HEK293 (cell line): ENCODE data around the gene ACACB.

Source experiments
- GFI1B ChIP-seq: fragments of 450-650 bp; formaldehyde crosslinking; IDR thresholded peaks from 2 replicates; pipeline ENCODE4 v1.5.1; 2016; ENCODE audit warnings: missing biosample characterization, missing genetic modification characterization
- GLIS2 ChIP-seq: fragments of 450-650 bp; formaldehyde crosslinking; IDR thresholded peaks from 2 replicates; pipeline ENCODE4 v1.5.1; 2016; ENCODE audit warnings: missing biosample characterization, missing genetic modification characterization
- HOXA7 ChIP-seq: sonication (generic); formaldehyde crosslinking; IDR thresholded peaks from 2 replicates; pipeline ENCODE4 v1.8.1; 2022; ENCODE audit warnings: missing genetic modification reagents, borderline replicate concordance
- PRDM2 ChIP-seq: fragments of 450-650 bp; formaldehyde crosslinking; IDR thresholded peaks from 2 replicates; pipeline ENCODE4 v1.5.1; 2016; ENCODE audit warnings: missing biosample characterization, missing genetic modification characterization, borderline replicate concordance
- REST ChIP-seq: fragments of 450-650 bp; formaldehyde crosslinking; IDR thresholded peaks from 2 replicates; pipeline ENCODE4 v1.5.1; 2016; ENCODE audit warnings: missing biosample characterization, missing genetic modification characterization
- SETDB1 ChIP-seq: IDR thresholded peaks from one replicate; pipeline ENCODE4 v1.6.1; 2017; ENCODE audit warnings: mild to moderate bottlenecking, low read length, moderate library complexity, mixed read lengths; ENCODE audit not compliant: insufficient read length
- SP3 ChIP-seq: fragments of 450-650 bp; formaldehyde crosslinking; IDR thresholded peaks from 2 replicates; pipeline ENCODE4 v1.5.1; 2016; ENCODE audit warnings: missing biosample characterization, missing genetic modification characterization
- ZFP69B ChIP-seq: fragments of 450-650 bp; formaldehyde crosslinking; IDR thresholded peaks from 2 replicates; pipeline ENCODE4 v1.5.1; 2016; ENCODE audit warnings: missing biosample characterization, missing genetic modification characterization
- ZNF16 ChIP-seq: fragments of 450-650 bp; formaldehyde crosslinking; IDR thresholded peaks from 2 replicates; pipeline ENCODE4 v1.5.1; 2016; ENCODE audit warnings: low read depth, missing biosample characterization, missing genetic modification characterization
- ZNF2 ChIP-seq: fragments of 450-650 bp; formaldehyde crosslinking; IDR thresholded peaks from 2 replicates; pipeline ENCODE4 v1.5.1; 2016; ENCODE audit warnings: missing biosample characterization, missing genetic modification characterization
- ZNF221 ChIP-seq: fragments of 450-650 bp; formaldehyde crosslinking; IDR thresholded peaks from 2 replicates; pipeline ENCODE4 v1.5.1; 2017; ENCODE audit warnings: missing biosample characterization, missing genetic modification characterization, borderline replicate concordance
- ZNF239 ChIP-seq: fragments of 450-650 bp; formaldehyde crosslinking; IDR thresholded peaks from 2 replicates; pipeline ENCODE4 v1.5.1; 2016; ENCODE audit warnings: missing biosample characterization, missing genetic modification characterization
- ZNF26 ChIP-seq: fragments of 450-650 bp; formaldehyde crosslinking; IDR thresholded peaks from 2 replicates; pipeline ENCODE4 v1.5.1; 2016; ENCODE audit warnings: missing biosample characterization, missing genetic modification characterization
- ZNF302 ChIP-seq: fragments of 450-650 bp; formaldehyde crosslinking; IDR thresholded peaks from 2 replicates; pipeline ENCODE4 v1.5.1; 2016; ENCODE audit warnings: missing biosample characterization, missing genetic modification characterization, low read depth
- ZNF324 ChIP-seq: fragments of 450-650 bp; formaldehyde crosslinking; IDR thresholded peaks from 2 replicates; pipeline ENCODE4 v1.5.1; 2016; ENCODE audit warnings: missing biosample characterization, missing genetic modification characterization
- ZNF341 ChIP-seq: fragments of 450-650 bp; formaldehyde crosslinking; IDR thresholded peaks from 2 replicates; pipeline ENCODE4; 2016; ENCODE audit warnings: low read depth, missing biosample characterization, missing genetic modification characterization
- ZNF366 ChIP-seq: fragments of 450-650 bp; formaldehyde crosslinking; conservative IDR thresholded peaks from 2 replicates; pipeline ENCODE4 v1.5.1; 2016; ENCODE audit warnings: missing biosample characterization, missing genetic modification characterization
- ZNF391 ChIP-seq: fragments of 450-650 bp; formaldehyde crosslinking; IDR thresholded peaks from 2 replicates; pipeline ENCODE4 v1.5.1; 2016; ENCODE audit warnings: low read depth, missing biosample characterization, missing genetic modification characterization, borderline replicate concordance
- ZNF398 ChIP-seq: fragments of 450-650 bp; formaldehyde crosslinking; IDR thresholded peaks from 2 replicates; pipeline ENCODE4 v1.5.1; 2017; ENCODE audit warnings: missing biosample characterization, missing genetic modification characterization
- ZNF530 ChIP-seq: fragments of 450-650 bp; formaldehyde crosslinking; IDR thresholded peaks from 2 replicates; pipeline ENCODE4 v1.5.1; 2016; ENCODE audit warnings: low read depth, missing biosample characterization, missing genetic modification characterization
- ZNF548 ChIP-seq: fragments of 450-650 bp; formaldehyde crosslinking; IDR thresholded peaks from 2 replicates; pipeline ENCODE4 v1.5.1; 2016; ENCODE audit warnings: missing biosample characterization, missing genetic modification characterization
- ZNF624 ChIP-seq: fragments of 450-650 bp; formaldehyde crosslinking; IDR thresholded peaks from 2 replicates; pipeline ENCODE4 v1.5.1; 2017; ENCODE audit warnings: missing biosample characterization, missing genetic modification characterization
- ZNF658 ChIP-seq: fragments of 450-650 bp; formaldehyde crosslinking; IDR thresholded peaks from 2 replicates; pipeline ENCODE4; 2016; ENCODE audit warnings: missing biosample characterization, missing genetic modification characterization
- ZNF670 ChIP-seq: fragments of 450-650 bp; formaldehyde crosslinking; IDR thresholded peaks from 2 replicates; pipeline ENCODE4 v1.5.1; 2016; ENCODE audit warnings: missing biosample characterization, missing genetic modification characterization, low read depth
- ZSCAN5A ChIP-seq: fragments of 450-650 bp; formaldehyde crosslinking; IDR thresholded peaks from 2 replicates; pipeline ENCODE4 v1.5.1; 2016; ENCODE audit warnings: missing biosample characterization, missing genetic modification characterization

ACACB gene

GRCh38 chr12:109097435-109098182, 18.8 kb upstream of the ACACB start, which contains the start of gene UNG (continued):
- TF ChIP-seq ZNF221 (tag by site-specific recombination) (no peak), SETDB1 (no peak), HOXA7 (CRISPR knock-in tag) (no peak), REST (tag by site-specific recombination) (peak; percentile 75), ZNF624 (tag by site-specific recombination) (no peak), ZNF530 (tag by site-specific recombination) (no peak), ZNF366 (0 out of 2 replicates have a peak, but pooled peaks have one; percentile 18), ZNF658 (tag by site-specific recombination) (no peak), ZNF670 (tag by site-specific recombination) (no peak), ZFP69B (peak; percentile 95), ZNF239 (tag by site-specific recombination) (no peak), GLIS2 (peak; percentile 91), GFI1B (no peak), ZSCAN5A (no peak), ZNF26 (tag by site-specific recombination) (no peak), ZNF548 (no peak), ZNF341 (tag by site-specific recombination) (no peak), PRDM2 (tag by site-specific recombination) (no peak), ZNF302 (tag by site-specific recombination) (no peak), ZNF391 (tag by site-specific recombination) (0 out of 2 replicates have a peak, but pooled peaks have one; percentile 34), ZNF2 (tag by site-specific recombination) (peak; percentile 77; the same call in 1 of the 2 replicates), ZNF16 (tag by site-specific recombination) (0 out of 2 replicates have a peak, but pooled peaks have one; percentile 11), ZNF324 (tag by site-specific recombination) (no peak; the same call in 1 of the 2 replicates), SP3 (tag by site-specific recombination) (peak; percentile 53), ZNF398 (0 out of 2 replicates have a peak, but pooled peaks have one; percentile 12)
